A673 (cell line): ENCODE data around the gene TMEM95. TPM values are rescaled to one million over a fixed set of nuclear protein-coding genes. Genes with fewer than 3 reads are reported as not detected.
"Not testable (repeated sequence)": the region's sequence is repeated elsewhere in the genome, so short reads cannot be mapped to it uniquely, and the experiment has no call there.

Source experiments
- BruUV-seq: library from RNA; stranded (reverse); fragments of 400-500 nt; replicated peaks from 2 replicates; lab custom pipeline; 2021; lab: Mats Ljungman, UMichigan
- CTCF ChIA-PET: fragments of 300-600 bp; sonication (Branson Sonifier 250); formaldehyde crosslinking; loops from one replicate; lab custom pipeline; 2022; ENCODE audit warnings: antibody characterized with exemption; lab: Charles Lee
- POLR2A ChIA-PET: fragments of 300-600 bp; sonication (Branson Sonifier 250); formaldehyde crosslinking; loops from one replicate; lab custom pipeline; 2022; ENCODE audit warnings: antibody characterized with exemption; ENCODE audit not compliant: low non-redundant PET; lab: Charles Lee
- DNase-seq: peaks from one replicate; pipeline ENCODE4 v3.0.0-alpha.2; 2015; ENCODE audit warnings: low spot score
- H3K27ac ChIP-seq: fragments of 200-600 bp; sonication (generic); 2 replicates; pipeline ENCODE4 v1.5.1; 2016; ENCODE audit warnings: mixed run types, low read depth, mild to moderate bottlenecking, mixed read lengths, antibody characterized with exemption, low read length; ENCODE audit not compliant: poor library complexity, severe bottlenecking
- H3K27me3 ChIP-seq: fragments of 200-600 bp; sonication (generic); replicated peaks from 2 replicates; pipeline ENCODE4 v1.6.1; 2017; ENCODE audit warnings: mixed run types, low read depth, mild to moderate bottlenecking, mixed read lengths, antibody characterized with exemption, low read length; ENCODE audit not compliant: insufficient read depth, poor library complexity
- H3K36me3 ChIP-seq: fragments of 200-600 bp; sonication (generic); 2 replicates; pipeline ENCODE4 v1.6.1; 2016; ENCODE audit warnings: mixed run types, mild to moderate bottlenecking, mixed read lengths, antibody characterized with exemption, low read length; ENCODE audit not compliant: insufficient read depth, poor library complexity, severe bottlenecking
- H3K4me1 ChIP-seq: fragments of 200-600 bp; sonication (generic); 2 replicates; pipeline ENCODE4 v1.6.1; 2017; ENCODE audit warnings: mixed run types, mild to moderate bottlenecking, mixed read lengths, antibody characterized with exemption, low read length; ENCODE audit not compliant: insufficient read depth, poor library complexity, severe bottlenecking
- H3K4me3 ChIP-seq: fragments of 200-600 bp; sonication (generic); 2 replicates; pipeline ENCODE4 v1.5.1; 2016; ENCODE audit warnings: low read depth, mixed run types, mild to moderate bottlenecking, mixed read lengths, low read length; ENCODE audit not compliant: poor library complexity, severe bottlenecking
- H3K9me3 ChIP-seq: fragments of 200-600 bp; sonication (generic); 2 replicates; pipeline ENCODE4 v1.6.1; 2016; ENCODE audit warnings: mixed run types, low read depth, mild to moderate bottlenecking, mixed read lengths, antibody characterized with exemption, low read length; ENCODE audit not compliant: poor library complexity, severe bottlenecking
- EZH2 ChIP-seq: fragments of 200-600 bp; sonication (generic); IDR thresholded peaks from 2 replicates; pipeline ENCODE4 v1.6.1; 2017; ENCODE audit warnings: borderline replicate concordance, low read depth, mild to moderate bottlenecking, mixed read lengths, antibody characterized with exemption, low read length; ENCODE audit not compliant: poor library complexity, severe bottlenecking
- intact Hi-C: fragments of 100-400 bp; cut with micrococcal nuclease; formaldehyde crosslinking; loops from one replicate; pipeline ENCODE4 v1.10.0; 2022; ENCODE audit not compliant: unreplicated experiment
- total RNA-seq: library from RNA; stranded (reverse); gene quantifications from 2 replicates; pipeline ENCODE4 v1.2.3, GENCODE V29; 2021
- TF ChIP-seq, protein P1 (sequence below): fragments of 300-800, 200-600 bp; sonication (generic); conservative IDR thresholded peaks from 2 replicates; pipeline ENCODE4 v1.5.1; 2017; ENCODE audit warnings: low read depth, mild to moderate bottlenecking, antibody characterized with exemption, low read length, moderate library complexity, mixed read lengths

Gene TMEM95
- total RNA-seq, 1 experiment from 2014 or later: not detected

DNA sequence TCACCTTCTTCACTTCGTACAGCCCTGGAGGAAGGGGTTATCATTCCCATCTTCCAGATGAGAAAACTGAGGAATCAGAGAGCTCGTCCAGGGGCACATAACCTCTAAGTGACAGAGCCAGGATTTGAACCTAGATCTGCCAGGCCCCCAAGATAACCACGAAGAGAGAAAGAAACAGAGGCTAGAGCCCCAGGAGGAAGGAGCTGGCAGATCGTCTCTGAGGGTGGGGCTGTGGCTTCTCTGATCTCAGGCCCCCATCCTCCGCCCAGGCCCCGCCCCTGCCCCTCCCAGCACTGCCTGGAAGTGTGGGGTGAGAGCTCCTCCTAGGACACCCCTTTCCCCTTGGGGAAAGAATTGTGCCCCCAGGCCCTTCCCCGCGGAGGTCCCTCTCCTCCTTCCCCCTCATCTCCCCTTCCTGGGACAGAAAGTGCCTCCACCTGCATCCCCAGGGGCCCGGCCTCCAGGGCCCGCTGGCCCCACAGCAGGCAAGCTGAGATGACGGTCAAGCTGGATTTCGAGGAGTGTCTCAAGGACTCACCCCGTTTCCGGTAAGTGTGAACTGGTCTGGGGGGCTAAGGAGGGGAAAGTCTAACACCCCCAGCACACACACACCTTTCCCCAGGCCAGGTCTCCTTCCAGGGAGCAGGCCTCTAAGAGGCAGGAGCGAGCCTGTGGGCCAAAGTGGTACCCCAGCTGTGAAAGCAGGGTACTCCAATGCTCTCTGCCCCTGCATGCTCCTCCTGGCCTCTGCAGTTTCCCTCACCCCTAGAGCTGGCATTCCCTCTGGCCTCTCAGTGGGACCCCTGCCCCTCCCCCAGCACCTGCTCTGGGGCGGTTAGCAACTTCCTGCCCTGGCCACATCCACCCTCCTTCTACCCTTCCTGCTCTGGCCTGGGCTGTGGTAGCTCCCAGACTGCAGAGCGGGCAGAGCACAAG lies 18.4 kb upstream of the TMEM95 start, which contains the start of gene ACAP1:
ACAP1 (plus strand) TSS at position 290 of the 936 bp plus-strand sequence; CDS start at position 496, 206 bp downstream.
- Histone ChIP-seq H3K36me3 (no peaks in the 10 kb centered on the region), H3K4me3 (no peak within 1 kb of the TSS), H3K4me1 (no peaks in the 10 kb centered on the region), H3K27ac (no peak within 1 kb of the TSS), H3K9me3 (no peaks in the 10 kb centered on the region), H3K27me3 (no peaks in the 10 kb centered on the region)
- CTCF ChIA-PET: no interaction called here
- intact Hi-C loops: no loop called here
- DNase-seq: no peak
- POLR2A ChIA-PET: no interaction called here
- TF ChIP-seq EZH2: no peak
- TF ChIP-seq, protein P1, sequence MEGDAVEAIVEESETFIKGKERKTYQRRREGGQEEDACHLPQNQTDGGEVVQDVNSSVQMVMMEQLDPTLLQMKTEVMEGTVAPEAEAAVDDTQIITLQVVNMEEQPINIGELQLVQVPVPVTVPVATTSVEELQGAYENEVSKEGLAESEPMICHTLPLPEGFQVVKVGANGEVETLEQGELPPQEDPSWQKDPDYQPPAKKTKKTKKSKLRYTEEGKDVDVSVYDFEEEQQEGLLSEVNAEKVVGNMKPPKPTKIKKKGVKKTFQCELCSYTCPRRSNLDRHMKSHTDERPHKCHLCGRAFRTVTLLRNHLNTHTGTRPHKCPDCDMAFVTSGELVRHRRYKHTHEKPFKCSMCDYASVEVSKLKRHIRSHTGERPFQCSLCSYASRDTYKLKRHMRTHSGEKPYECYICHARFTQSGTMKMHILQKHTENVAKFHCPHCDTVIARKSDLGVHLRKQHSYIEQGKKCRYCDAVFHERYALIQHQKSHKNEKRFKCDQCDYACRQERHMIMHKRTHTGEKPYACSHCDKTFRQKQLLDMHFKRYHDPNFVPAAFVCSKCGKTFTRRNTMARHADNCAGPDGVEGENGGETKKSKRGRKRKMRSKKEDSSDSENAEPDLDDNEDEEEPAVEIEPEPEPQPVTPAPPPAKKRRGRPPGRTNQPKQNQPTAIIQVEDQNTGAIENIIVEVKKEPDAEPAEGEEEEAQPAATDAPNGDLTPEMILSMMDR: no peak
- BruUV-seq: no TSS peak

GRCh38 chr17:7337600-7337999 lies 17.4 kb upstream of the TMEM95 start:
- DNase-seq, intact Hi-C loops, H3K27me3 ChIP-seq, H3K27ac ChIP-seq, H3K4me1 ChIP-seq, H3K36me3 ChIP-seq, H3K4me3 ChIP-seq, BruUV-seq, H3K9me3 ChIP-seq, POLR2A ChIA-PET: not testable (repeated sequence)
- CTCF ChIA-PET: interaction anchor here (0.6 kb wide), 1 partner anchor 56 kb away, joined by 3 read pairs; the partner anchor contains the start of gene SLC2A4

DNA sequence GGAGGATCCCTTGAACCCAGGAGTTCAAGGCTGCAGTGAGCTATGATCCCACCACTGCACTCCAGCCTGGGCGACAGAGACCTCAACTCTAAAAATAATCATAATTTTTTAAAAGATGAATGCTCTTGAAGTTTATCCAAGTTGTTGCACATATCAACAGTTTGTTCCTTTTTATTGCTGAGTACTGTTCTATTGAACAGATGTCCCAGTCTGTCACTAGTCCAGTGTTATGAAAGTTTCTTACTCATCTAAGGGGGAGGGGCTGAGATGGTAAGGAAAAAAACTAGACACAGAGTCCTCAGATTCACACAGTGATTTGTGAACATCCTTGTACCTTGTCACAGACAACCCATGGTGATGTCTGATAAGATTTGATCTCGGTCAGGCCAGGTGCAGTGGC lies 14.8 kb upstream of the TMEM95 start:
- no peak for DNase-seq
- BruUV-seq: no TSS peak
- H3K4me3 ChIP-seq: no peak overlapping the region
- CTCF ChIA-PET: no interaction called here
- H3K27me3 ChIP-seq: no peaks in the 10 kb centered on the region
- no peaks in the 10 kb centered on the region for H3K4me1 ChIP-seq
- no peaks in the 10 kb centered on the region for H3K9me3 ChIP-seq
- no peak for TF ChIP-seq EZH2
- TF ChIP-seq, protein P1: no peak
- intact Hi-C loops: no loop called here
- POLR2A ChIA-PET: no interaction called here
- H3K27ac ChIP-seq: no peak overlapping the region
- H3K36me3 ChIP-seq: no peaks in the 10 kb centered on the region
